Keratinocyte (primary cell): ENCODE results near the gene TTN. TPM values are rescaled to one million over a fixed set of nuclear protein-coding genes. Genes with fewer than 3 reads are reported as not detected.

ENCODE experiments used
- DNase-seq: peaks from one replicate; pipeline ENCODE4 v3.0.0-alpha.2; 2011; ENCODE audit warnings: low read depth, missing footprints, low spot score
- FAIRE-seq: peaks from 2 replicates; lab custom pipeline; 2011; peaks lifted over from hg19 to GRCh38; lab: Jason Lieb, UNC
- H2AFZ ChIP-seq: 2 replicates; pipeline ENCODE4 v1.6.0; 2012; ENCODE audit warnings: low read length, control low read depth, inconsistent platforms; ENCODE audit not compliant: control insufficient read depth
- H3K27ac ChIP-seq: 2 replicates; pipeline ENCODE4 v1.5.1; 2011; ENCODE audit warnings: low read length; ENCODE audit not compliant: control insufficient read depth, insufficient read depth
- H3K27me3 ChIP-seq: 3 replicates; pipeline ENCODE4 v1.6.0; 2011; ENCODE audit warnings: low read length; ENCODE audit not compliant: control insufficient read depth, insufficient read depth; ENCODE audit errors: extremely low read depth
- H3K36me3 ChIP-seq, 2 experiments: 2 replicates in 1 of 2; 3 replicates in 1 of 2; pipeline ENCODE4 v1.5.1; 2011; ENCODE audit warnings: low read length in 2 of 2, mild to moderate bottlenecking in 1 of 2; ENCODE audit not compliant: control insufficient read depth in 2 of 2, insufficient read depth in 2 of 2; ENCODE audit errors: extremely low read depth in 1 of 2
- H3K4me1 ChIP-seq: 3 replicates; pipeline ENCODE4 v1.5.1; 2011; ENCODE audit warnings: low read length; ENCODE audit not compliant: control insufficient read depth, insufficient read depth; ENCODE audit errors: extremely low read depth
- H3K4me2 ChIP-seq: 3 replicates; pipeline ENCODE4 v1.6.0; 2011; ENCODE audit warnings: low read depth, low read length; ENCODE audit not compliant: control insufficient read depth, insufficient read depth; ENCODE audit errors: extremely low read depth
- H3K4me3 ChIP-seq, 3 experiments: fragments of 200-600 bp in 1 of 3; sonication (generic) in 1 of 3; 2 replicates in 2 of 3; 3 replicates in 1 of 3; pipeline ENCODE4 v1.5.1; 2011 to 2016; ENCODE audit warnings: low read length in 3 of 3, mild to moderate bottlenecking in 3 of 3, control low read depth in 2 of 3, inconsistent platforms in 1 of 3, low read depth in 1 of 3, mixed read lengths in 1 of 3, mixed run types in 1 of 3, moderate library complexity in 1 of 3; ENCODE audit not compliant: control insufficient read depth in 2 of 3, insufficient read depth in 2 of 3; ENCODE audit errors: extremely low read depth in 1 of 3
- H3K79me2 ChIP-seq: 2 replicates; pipeline ENCODE4 v1.6.0; 2012; ENCODE audit warnings: low read length; ENCODE audit not compliant: control insufficient read depth, insufficient read depth
- H3K9ac ChIP-seq: 3 replicates; pipeline ENCODE4 v1.6.0; 2011; ENCODE audit warnings: low read length; ENCODE audit not compliant: control insufficient read depth, insufficient read depth; ENCODE audit errors: extremely low read depth
- H3K9me1 ChIP-seq: 3 replicates; pipeline ENCODE4 v1.6.0; 2011; ENCODE audit warnings: low read length; ENCODE audit not compliant: control insufficient read depth, insufficient read depth; ENCODE audit errors: extremely low read depth
- H3K9me3 ChIP-seq: 2 replicates; pipeline ENCODE4 v1.5.1; 2012; ENCODE audit warnings: low read depth, low read length; ENCODE audit not compliant: control insufficient read depth
- H4K20me1 ChIP-seq: 3 replicates; pipeline ENCODE4 v1.6.0; 2011; ENCODE audit warnings: low read length; ENCODE audit not compliant: control insufficient read depth, insufficient read depth; ENCODE audit errors: extremely low read depth
- CTCF ChIP-seq, 3 experiments: IDR thresholded peaks in 1 of 3; conservative IDR thresholded peaks in 1 of 3; optimal IDR thresholded peaks in 1 of 3; 2 replicates in 2 of 3; 3 replicates in 1 of 3; pipeline versions ENCODE3 to v1.5.1; 2011; ENCODE audit warnings: low read length in 3 of 3, mild to moderate bottlenecking in 3 of 3, moderate library complexity in 2 of 3, control low read depth in 1 of 3, inconsistent platforms in 1 of 3; ENCODE audit not compliant: insufficient read depth in 2 of 3; ENCODE audit errors: extremely low read depth in 1 of 3
- EZH2 ChIP-seq: IDR thresholded peaks from one replicate; pipeline ENCODE4 v1.6.1; 2012; ENCODE audit warnings: inconsistent platforms, mild to moderate bottlenecking, low read length, moderate library complexity
- dilution Hi-C: fragments of 300-500 bp; cut with MboI; formaldehyde crosslinking; loops from one replicate; pipeline ENCODE4 v1.7.0; 2020; ENCODE audit warnings: low sequenced_read_pairs; ENCODE audit not compliant: extremely low pct_ligation_motif_present
- polyA plus RNA-seq, 5 experiments: library from polyadenylated mRNA; depleted of rRNA in 3 of 5; stranded (reverse) in 3 of 5; stranded (forward) in 1 of 5; unstranded in 1 of 5; fragments of >200 nt; gene quantifications; 1 replicate in 1 of 5; 2 replicates in 3 of 5; 3 replicates in 1 of 5; pipeline versions ENCODE4 v1.2.1 to v1.2.3, GENCODE V29; 2011 to 2012; ENCODE audit warnings: missing spikeins in 2 of 5, low read depth in 1 of 5, low replicate concordance in 1 of 5

The TTN gene
- polyA plus RNA-seq, 1 donor (not counting 4 experiments of a cell fraction or from before 2014, with no cell fraction given), result 0.01 TPM

DNA sequence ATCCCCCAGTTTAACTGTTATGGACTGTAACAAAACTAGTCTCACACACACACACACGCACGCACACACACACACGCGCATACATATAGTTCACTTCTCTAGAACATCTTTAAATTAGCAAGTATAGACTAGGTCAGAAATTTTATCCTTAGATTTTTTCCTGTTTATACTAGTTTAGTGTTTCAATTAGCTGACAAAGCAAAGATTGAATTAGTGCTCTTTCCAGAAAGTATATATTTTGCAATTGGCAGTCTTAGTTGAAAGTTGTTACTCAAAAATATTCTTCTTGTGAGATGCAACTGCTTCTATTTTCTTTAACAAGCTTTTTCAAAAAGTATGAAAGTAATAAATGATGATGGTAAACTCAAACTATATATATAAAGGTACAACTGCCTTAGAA is 304.5 kb downstream of the TTN start:
- H3K9me3 ChIP-seq, result no peaks in the 10 kb centered on the region

GRCh38 chr2:178499640-178500039 is 307.6 kb downstream of the TTN start:
- no peaks in the 10 kb centered on the region for H3K9me1 ChIP-seq
- H3K4me2 ChIP-seq, result no peak overlapping the region
- TF ChIP-seq EZH2 (no peak), CTCF (optimal IDR thresholded peaks at IDR 0.05 in 1 of 3, IDR thresholded peaks at IDR 0.05 in 1 of 3, conservative IDR thresholded peaks at IDR 0.05 in 1 of 3; ENCODE audit: extremely low read depth in 1 of 3, insufficient read depth in 2 of 3, low read length in 3 of 3) (no peak)
- no peaks in the 10 kb centered on the region for H3K79me2 ChIP-seq
- no peaks in the 10 kb centered on the region for H3K27me3 ChIP-seq
- dilution Hi-C loops, result no loop called here
- no peaks in the 10 kb centered on the region for H4K20me1 ChIP-seq
- DNase-seq, result no peak
- no peak for FAIRE-seq
- H3K27ac ChIP-seq, result no peak overlapping the region
- H2AFZ ChIP-seq, result no peak overlapping the region
- no peak overlapping the region for H3K4me3 ChIP-seq
- no peak overlapping the region for H3K9ac ChIP-seq
- peaks cover 7 to 14% of the 10 kb centered on the region in 2 experiments for H3K36me3 ChIP-seq
- H3K9me3 ChIP-seq, result no peaks in the 10 kb centered on the region
- H3K4me1 ChIP-seq, result no peaks in the 10 kb centered on the region

More for the DNA sequence above, 304.5 kb downstream of the TTN start:
- Histone ChIP-seq H3K4me1 (no peaks in the 10 kb centered on the region), H3K4me3 (no peak overlapping the region), H4K20me1 (no peaks in the 10 kb centered on the region), H3K9ac (no peak overlapping the region), H3K4me2 (no peak overlapping the region), H2AFZ (no peak overlapping the region), H3K9me1 (no peaks in the 10 kb centered on the region), H3K79me2 (no peaks in the 10 kb centered on the region), H3K27ac (no peak overlapping the region), H3K36me3 (peaks cover 4 to 6% of the 10 kb centered on the region in 2 experiments), H3K27me3 (no peaks in the 10 kb centered on the region)
- FAIRE-seq (no peak), DNase-seq (no peak)
- dilution Hi-C loops, result no loop called here
- TF ChIP-seq EZH2 (no peak), CTCF (optimal IDR thresholded peaks at IDR 0.05 in 1 of 3, IDR thresholded peaks at IDR 0.05 in 1 of 3, conservative IDR thresholded peaks at IDR 0.05 in 1 of 3; ENCODE audit: extremely low read depth in 1 of 3, insufficient read depth in 2 of 3, low read length in 3 of 3) (no peak)
